ENCODE results near the gene PRDX5. TPM values are rescaled to one million over a fixed set of nuclear protein-coding genes. Genes with fewer than 3 reads are reported as not detected.
A peak's percentile ranks its signal among the peaks of the same experiment; 100 is the strongest.

The PRDX5 gene
- total and polyA plus RNA-seq, 4 donors, result 66.8 to 201 (median 135) TPM

GRCh38 chr11:64306563-64306875 lies 11.4 kb upstream of the PRDX5 start:
- Histone ChIP-seq H3K36me3 (ENCODE audit: control insufficient read depth in 4 of 4, insufficient read depth in 3 of 4, low read depth in 1 of 4, low read length in 3 of 4) (no peaks in the 10 kb centered on the region), H3K4me1 (ENCODE audit: control insufficient read depth in 4 of 4, insufficient read depth in 4 of 4, low read length in 3 of 4) (peaks cover 5 to 46% (median 32%) of the 10 kb centered on the region in 4 donors), H3K27ac (ENCODE audit: low read depth in 1 of 2, low read length in 2 of 2) (peak overlapping the region; percentile 94 to 98), H3K9ac (ENCODE audit: low read depth in 1 of 2, low read length in 2 of 2) (peak overlapping the region; percentile 52 to 87), H3K4me3 (ENCODE audit: low read depth in 1 of 3, low read length in 3 of 3) (peak overlapping the region; percentile 76 to 90 (median 85)), H3K9me3 (ENCODE audit: control insufficient read depth in 4 of 4, low read length in 3 of 4) (no peaks in the 10 kb centered on the region), H3K27me3 (ENCODE audit: control insufficient read depth in 4 of 4, insufficient read depth in 4 of 4, low read length in 3 of 4) (no peaks in the 10 kb centered on the region)
- 12% methylated on average over 9 of the region's 9 CpGs for WGBS
- TF ChIP-seq ZBTB33 (IDR thresholded peaks at IDR 0.05) (no peak), ATF3 (IDR thresholded peaks at IDR 0.05) (no peak), FOXA2 (IDR thresholded peaks at IDR 0.05) (no peak), RXRA (IDR thresholded peaks at IDR 0.05) (no peak), MAX (IDR thresholded peaks at IDR 0.05) (no peak)
- DNase-seq (ENCODE audit: low spot score), result no peak

- peak overlapping the region; percentile 94 to 98 for H3K27ac ChIP-seq (ENCODE audit: low read depth in 1 of 2, low read length in 2 of 2)
- peak; percentile 65 for DNase-seq (ENCODE audit: low spot score)
- peaks cover 5 to 46% (median 32%) of the 10 kb centered on the region in 4 donors for H3K4me1 ChIP-seq (ENCODE audit: control insufficient read depth in 4 of 4, insufficient read depth in 4 of 4, low read length in 3 of 4)
- H3K36me3 ChIP-seq (ENCODE audit: control insufficient read depth in 4 of 4, insufficient read depth in 3 of 4, low read depth in 1 of 4, low read length in 3 of 4), result no peaks in the 10 kb centered on the region
- peak in 1 of 2 donors; percentile 71 for TF ChIP-seq GABPA (IDR thresholded peaks at IDR 0.05 in 1 of 2, conservative IDR thresholded peaks at IDR 0.05 in 1 of 2)
- TF ChIP-seq TAF1 (conservative IDR thresholded peaks at IDR 0.05), result no peak
- TF ChIP-seq YY1 (IDR thresholded peaks at IDR 0.05), result no peak
- no peak for TF ChIP-seq CTCF (IDR thresholded peaks at IDR 0.05; ENCODE audit: low read depth, low read length, missing input control)
- peak; percentile 64 for TF ChIP-seq SP1 (IDR thresholded peaks at IDR 0.05)
- no peak for TF ChIP-seq ZBTB33 (IDR thresholded peaks at IDR 0.05)
- TF ChIP-seq RAD21 (IDR thresholded peaks at IDR 0.05), result peak in 1 of 2 donors; percentile 31
- peak in 1 of 2 donors; percentile 16 for TF ChIP-seq EGR1 (IDR thresholded peaks at IDR 0.05; ENCODE audit: low read depth in 2 of 2)
- peak; percentile 86 for TF ChIP-seq HNF4A (conservative IDR thresholded peaks at IDR 0.05)
- TF ChIP-seq JUND (IDR thresholded peaks at IDR 0.05), result peak in 1 of 2 donors; percentile 28
- TF ChIP-seq RXRA (IDR thresholded peaks at IDR 0.05), result peak; percentile 42 to 71
- TF ChIP-seq HNF4G (IDR thresholded peaks at IDR 0.05), result peak; percentile 78
- TF ChIP-seq MAX (IDR thresholded peaks at IDR 0.05), result peak; percentile 48
- H3K27me3 ChIP-seq (ENCODE audit: control insufficient read depth in 4 of 4, insufficient read depth in 4 of 4, low read length in 3 of 4), result no peaks in the 10 kb centered on the region
- H3K4me3 ChIP-seq (ENCODE audit: low read depth in 1 of 3, low read length in 3 of 3), result peak overlapping the region; percentile 76 to 90 (median 85)
- no peaks in the 10 kb centered on the region for H3K9me3 ChIP-seq (ENCODE audit: control insufficient read depth in 4 of 4, low read length in 3 of 4)
- 40% methylated on average over 15 of the region's 15 CpGs for WGBS
- peak overlapping the region; percentile 52 to 87 for H3K9ac ChIP-seq (ENCODE audit: low read depth in 1 of 2, low read length in 2 of 2)
These were observed 10.9 kb upstream of the PRDX5 start for GRCh38 chr11:64306876-64307622.
